Umbilical cord (tissue), 2 donors: ENCODE results near the gene PALLD. TPM values are rescaled to one million over a fixed set of nuclear protein-coding genes. Genes with fewer than 3 reads are reported as not detected.

ENCODE experiments used
- DNase-seq: peaks from one replicate; pipeline ENCODE4 v3.0.0-alpha.2; 2015; ENCODE audit warnings: low spot score
- total RNA-seq: library from RNA; depleted of rRNA; stranded (reverse); fragments of >200 nt; gene quantifications from one replicate; pipeline ENCODE4 v1.2.3, GENCODE V29; 2014; ENCODE audit warnings: low replicate concordance; ENCODE audit not compliant: insufficient read depth

PALLD gene
- total RNA-seq, 1 donor from 2014 or later: 441 TPM

DNA sequence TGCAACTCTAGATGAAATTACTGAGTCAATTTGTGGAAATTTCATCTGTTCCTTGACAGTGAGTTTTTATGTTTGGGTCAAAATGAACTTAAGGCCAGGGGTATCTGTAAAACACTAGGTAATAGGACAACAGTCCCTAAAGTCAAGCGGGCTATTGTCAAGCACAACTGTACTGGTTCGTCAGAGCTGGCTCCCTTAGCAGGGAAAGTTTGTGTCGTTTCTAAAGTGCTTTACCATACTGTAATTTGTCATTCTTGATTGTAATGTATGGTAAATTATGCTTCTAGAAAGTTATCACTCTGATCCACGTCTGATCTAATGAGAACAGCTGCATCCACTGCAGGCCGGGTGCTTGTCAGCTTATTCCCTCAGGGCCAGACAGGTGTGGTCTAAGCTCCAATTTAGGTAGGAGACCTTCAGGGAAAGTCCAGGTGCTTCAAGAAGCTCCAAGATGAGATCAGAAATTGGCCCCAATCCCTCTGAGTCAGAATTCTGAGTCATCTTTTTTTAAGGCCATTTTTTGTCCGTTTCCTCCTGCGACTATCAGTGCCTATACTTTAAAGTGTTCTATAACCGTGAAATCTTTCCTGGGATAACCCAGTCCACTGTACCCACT lies 92.2 kb downstream of the PALLD start:
- DNase-seq: peak; percentile 68

DNA sequence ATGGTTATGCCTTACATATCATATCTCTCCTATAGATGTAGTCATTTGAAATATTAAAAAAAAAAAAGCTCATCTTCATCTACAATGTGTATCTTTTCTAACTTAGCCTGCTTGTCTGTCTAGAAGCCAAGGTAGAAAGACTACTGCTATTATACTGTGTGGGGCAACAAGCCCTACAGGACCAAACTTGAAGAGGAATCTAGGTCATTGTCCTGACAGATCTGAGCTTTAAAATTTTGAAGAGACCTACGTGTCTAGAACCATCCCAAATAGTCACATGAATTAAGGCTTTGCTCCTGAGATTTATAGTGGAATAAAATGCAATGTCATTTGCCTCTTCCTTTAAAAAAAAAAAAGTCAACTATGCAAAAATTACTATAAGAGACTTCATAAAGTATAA lies 95.8 kb downstream of the PALLD start:
- DNase-seq: no peak

DNA sequence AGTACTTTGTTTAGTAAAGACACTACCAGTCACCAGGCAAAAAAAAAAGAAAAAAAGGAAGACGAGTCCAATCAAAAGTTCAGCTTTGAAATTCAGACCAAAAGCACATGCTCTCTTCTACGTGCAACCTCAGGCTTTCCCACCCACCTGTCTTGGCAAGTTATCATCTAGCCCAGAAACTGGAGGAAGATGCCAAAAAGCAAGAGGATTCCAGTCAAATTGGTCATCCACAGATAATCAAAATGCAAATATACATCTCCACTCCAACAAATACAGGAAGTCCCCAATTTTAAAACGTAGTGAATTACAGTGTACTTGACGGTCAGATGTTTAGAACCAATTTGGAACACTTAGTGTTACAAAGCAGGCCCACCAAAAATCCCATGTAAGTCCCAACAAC lies 96.5 kb downstream of the PALLD start:
- no peak for DNase-seq

DNA sequence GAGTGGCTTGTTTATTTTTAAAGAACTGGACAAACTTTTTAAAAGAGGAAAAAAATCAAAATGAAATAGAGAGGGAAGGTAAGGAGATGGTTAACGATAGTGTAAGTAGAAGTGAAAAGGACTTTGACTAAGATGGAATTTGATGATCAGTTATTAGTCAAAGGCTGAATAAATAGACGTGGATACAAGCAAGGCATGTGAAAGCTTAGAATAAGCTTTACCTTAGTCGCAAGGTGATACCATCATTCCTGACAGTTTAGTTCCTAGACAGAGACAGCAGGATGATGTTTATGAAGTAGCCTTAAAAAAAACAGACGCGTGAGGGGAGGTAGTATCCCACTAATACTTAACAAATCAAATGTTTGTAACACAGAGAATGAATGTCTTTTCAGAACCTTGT lies 97.3 kb downstream of the PALLD start:
- DNase-seq: no peak

DNA sequence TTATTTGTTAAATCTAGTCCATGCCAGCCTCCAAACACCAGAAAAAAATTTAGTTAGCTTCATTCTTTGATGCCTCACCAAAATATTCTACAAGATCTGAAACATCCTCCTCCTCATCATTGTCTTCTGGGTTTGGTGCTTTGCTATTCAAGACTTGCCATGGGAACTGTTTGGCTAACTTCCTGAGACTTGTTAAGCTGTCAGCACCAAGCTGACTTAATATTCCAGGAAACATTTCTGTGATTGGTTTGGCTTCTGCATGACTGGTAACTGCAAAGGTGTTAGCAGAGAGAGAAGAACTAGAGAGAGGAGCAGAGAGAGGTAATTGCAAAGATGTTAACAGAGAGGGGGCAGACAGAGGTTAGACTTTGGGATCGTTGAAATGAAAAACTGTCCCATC lies 101.3 kb downstream of the PALLD start:
- no peak for DNase-seq

DNA sequence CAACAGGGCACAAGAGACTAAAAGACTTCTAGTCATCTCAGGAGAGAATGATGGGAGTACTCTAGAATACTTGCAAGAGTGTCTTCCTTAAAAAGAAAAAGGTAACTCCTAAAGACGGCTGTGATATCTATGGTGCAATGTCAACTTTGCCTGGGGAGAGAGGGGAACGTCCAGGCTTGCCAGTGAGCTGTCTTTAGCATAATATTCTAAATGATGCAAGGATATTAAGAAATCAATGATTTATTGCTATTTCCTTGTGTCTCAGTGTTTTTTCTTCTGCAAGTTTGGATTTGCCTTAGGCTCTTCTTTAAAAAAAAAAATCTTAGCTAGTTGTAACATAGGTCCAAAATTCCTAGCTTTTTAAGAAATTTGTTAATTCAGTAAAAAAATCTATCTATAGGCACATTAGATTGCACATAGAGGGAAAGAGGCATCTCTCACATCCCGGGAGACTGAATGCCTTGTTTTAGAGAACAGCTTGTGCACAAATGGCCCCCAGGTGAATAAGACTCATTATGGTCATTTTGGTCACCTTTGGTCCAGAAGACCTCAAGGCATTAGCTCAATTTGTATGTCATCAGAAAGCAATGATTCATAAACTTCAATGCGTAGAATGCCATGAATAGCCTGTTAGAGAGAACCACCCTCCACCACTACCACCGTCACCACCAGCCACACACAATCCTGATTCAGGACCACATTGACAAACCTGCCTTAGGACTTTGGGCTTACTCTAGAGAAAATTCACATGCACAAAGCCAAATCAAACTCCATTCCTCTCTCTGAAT lies 104.1 kb downstream of the PALLD start:
- peak; percentile 46 for DNase-seq

DNA sequence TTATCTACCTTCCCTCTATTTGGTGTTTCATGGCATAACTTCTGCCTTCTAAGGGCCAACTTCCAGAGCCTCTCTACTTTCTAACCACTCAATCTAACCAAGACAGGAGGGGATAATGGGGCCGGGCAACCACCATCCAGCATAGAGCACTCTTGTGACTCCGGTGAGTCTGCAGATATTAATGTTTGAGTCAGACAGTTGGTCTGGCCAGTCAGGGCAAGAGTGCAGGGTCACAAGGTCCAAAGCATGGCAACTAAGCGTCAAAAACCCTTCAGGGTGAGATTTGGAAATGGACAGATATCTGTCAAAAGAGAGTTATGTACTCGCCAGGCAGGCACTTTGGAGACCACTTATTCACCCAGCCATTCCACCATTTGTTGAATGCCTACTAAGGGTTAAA lies 105.0 kb downstream of the PALLD start:
- DNase-seq: no peak

DNA sequence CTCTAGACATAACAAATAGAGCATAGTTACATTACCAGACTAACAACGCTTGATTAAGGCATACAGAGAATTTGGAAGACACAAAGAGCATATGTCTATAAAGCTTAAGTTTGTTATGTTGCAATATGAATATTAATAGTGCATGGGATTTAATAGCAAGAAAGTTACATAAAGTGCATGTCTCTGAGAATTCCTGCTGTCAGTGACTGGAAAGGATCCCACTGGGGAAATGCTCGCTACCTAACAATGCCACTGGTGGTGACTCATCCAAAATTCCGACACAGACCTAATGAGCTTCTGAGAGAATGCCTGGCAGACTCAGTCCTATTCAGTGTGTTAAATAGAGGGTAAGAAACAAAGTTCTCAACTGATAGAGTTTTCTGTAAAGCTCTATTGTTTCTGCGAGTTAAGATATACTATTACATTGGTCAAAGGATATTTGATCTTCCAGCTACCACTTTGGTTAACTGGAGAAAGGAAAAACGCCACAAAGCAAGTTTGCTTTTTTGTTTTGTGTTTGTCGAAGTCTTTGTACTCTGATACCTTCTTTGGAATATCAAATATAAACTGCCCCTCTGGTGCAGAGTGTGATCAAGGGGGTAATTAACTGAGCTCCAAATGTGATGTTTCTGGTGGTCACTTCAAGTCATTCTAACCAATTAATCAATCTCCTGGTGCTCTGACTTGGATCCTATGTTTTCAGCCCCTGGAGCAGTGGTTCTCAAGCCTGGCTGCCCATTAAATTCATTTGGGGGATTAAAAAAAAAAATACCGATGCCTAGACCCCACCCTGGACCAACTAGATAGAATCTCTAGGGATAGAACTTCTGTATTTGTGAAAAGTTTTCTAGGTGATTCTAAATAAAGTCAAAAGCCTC lies 107.9 kb downstream of the PALLD start:
- DNase-seq: peak; percentile 91

DNA sequence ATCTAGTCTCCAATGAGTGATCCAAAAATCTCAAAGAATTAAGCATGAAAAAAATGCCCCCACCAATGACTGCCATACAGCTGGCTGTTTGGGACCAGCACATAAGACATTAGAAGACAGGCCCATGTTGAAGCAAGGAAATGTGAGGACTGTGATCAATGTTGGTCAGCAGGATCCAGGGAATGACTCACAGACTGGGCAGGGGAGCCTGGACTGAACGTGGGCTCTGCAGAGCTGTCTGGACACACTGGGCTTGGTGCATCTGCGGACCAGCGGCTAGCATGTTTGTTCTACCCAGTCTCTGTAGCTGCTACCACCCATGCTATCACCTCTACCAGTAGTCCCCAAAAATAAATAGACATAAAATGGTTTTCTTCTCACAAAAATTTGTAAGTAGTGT lies 108.6 kb downstream of the PALLD start:
- no peak for DNase-seq

DNA sequence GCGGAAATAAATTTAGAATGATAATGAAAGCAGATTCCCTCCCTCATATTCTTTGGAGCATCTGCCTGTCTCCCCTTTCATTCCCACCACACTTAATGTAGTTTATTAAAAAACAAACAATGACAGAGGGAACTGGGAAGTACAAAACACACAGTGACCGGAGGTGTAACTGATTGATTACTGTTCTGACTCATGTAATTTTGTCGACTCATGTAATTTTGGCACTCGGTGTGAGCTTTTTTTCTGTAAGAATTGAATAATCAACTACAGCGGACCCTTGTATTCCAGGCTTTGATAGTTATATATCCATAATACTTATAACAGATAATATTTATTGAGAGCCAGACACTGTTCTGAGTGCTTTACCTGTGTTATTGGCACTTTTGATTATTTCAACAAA lies 110.4 kb downstream of the PALLD start:
- no peak for DNase-seq

DNA sequence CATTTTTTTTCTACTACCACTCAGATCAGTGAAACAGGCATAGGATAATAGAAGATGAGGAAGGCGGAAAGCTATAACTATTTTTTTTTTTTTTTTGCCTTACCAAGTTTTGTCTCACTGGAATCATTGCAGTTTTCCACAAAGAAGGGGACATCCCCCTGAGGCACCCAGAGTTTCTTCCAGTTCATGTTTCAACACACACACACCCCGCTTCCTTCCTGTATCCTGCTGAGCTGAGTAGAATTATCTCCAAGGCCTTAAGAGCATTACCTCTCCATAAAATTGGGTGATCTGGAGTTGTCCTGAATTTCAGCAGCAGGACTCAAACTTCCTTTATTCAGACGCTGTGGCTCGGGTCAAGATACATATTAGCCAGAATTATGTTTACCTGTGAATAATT lies 111.9 kb downstream of the PALLD start:
- peak; percentile 40 for DNase-seq

DNA sequence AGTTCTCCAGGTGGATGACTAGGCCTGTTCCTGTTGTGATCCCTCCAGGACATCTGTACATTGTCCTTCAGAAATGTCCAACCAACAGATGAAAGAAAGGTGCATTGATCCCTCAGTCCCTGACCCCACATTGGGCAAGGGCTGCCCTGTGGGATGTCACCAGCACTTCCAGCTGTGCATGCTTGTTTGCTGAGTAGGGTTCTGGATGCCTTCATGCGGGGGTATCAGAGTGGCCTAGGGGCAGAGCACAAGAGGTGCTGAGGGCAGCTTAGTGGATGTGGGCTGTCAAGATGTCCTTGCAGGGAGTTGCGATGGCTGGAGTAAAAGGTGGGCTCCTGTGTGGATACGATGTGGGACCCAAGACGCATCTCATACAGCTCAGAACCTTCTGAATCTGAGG lies 112.5 kb downstream of the PALLD start:
- DNase-seq: no peak

DNA sequence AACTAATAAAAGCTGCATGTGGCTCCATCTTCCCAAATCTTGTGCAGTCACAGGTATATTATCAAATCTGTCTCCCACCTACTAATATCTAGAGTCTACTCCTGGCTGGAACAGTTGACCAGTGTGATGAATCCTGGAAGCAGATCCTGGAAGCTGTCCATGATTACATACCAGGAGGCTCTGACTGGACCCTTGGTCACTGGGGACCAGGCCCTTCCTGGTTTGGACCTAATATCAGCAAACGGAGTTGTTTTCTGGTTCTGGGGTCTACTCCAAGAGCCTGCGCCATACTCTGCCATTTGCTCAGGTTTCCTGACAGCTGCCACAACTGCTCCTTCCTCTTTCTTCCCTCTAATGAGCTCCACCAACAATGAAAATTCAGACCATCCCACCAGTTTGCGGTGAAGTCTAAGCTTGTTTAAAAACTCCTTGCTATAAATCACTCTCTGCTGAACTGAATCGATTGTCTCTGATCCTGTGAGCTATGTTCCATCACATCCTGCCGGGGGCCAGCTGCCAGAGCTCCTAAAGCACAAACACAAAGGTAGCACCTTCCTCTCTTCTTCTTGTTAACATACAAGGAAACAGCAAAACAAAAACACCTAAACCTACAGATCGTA lies 114.2 kb downstream of the PALLD start:
- no peak for DNase-seq

DNA sequence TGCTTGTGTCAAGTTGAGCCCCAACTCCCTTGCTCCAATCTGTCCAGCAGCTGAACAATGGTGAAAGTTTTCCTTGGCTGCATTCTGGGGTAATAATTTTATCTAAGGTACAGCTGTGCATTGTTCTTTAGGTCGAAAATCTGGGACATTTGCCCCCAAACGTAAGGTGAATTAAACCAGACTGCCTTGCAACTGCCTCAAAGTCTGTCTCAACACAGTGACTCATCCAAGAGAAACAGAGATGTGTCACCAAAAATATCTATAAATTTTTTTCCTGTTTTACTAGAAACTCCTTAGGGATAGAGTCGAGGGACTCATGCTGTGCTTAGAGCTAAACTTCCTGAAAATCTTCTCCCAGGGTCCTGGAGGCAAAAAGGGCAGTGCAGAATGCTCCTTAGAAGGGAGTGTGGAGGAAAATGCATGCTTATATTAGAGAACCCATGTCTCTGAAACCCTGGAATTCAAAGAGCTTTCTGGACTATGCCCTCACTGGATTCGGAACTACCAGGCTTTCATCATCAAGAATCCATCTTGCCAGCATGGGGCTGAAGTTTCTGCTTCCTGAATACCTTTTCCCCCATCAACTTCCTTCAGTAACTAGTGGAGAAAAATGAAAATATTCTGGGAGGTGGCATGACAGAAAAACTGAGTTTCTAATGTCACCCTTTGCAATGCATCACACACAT lies 115.7 kb downstream of the PALLD start:
- DNase-seq: no peak

DNA sequence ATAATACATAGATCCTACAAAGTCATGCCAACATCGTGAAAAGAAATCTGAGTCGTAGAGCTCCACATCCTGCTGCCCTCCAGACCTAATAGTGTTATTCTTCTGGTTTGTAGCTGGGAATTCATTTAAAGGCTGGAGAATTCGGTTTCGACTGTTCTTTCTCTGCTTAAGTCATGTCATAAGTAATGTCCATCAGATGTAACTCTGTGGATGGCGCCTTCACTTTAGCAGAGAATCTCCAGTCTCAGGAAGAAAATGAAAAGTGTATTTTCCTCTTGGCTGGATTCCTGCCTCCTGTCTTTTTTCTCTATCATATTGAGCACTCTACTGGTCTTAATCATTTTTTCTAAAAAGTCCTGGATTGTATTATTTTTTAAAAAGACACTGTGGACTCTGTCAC lies 117.0 kb downstream of the PALLD start:
- no peak for DNase-seq

DNA sequence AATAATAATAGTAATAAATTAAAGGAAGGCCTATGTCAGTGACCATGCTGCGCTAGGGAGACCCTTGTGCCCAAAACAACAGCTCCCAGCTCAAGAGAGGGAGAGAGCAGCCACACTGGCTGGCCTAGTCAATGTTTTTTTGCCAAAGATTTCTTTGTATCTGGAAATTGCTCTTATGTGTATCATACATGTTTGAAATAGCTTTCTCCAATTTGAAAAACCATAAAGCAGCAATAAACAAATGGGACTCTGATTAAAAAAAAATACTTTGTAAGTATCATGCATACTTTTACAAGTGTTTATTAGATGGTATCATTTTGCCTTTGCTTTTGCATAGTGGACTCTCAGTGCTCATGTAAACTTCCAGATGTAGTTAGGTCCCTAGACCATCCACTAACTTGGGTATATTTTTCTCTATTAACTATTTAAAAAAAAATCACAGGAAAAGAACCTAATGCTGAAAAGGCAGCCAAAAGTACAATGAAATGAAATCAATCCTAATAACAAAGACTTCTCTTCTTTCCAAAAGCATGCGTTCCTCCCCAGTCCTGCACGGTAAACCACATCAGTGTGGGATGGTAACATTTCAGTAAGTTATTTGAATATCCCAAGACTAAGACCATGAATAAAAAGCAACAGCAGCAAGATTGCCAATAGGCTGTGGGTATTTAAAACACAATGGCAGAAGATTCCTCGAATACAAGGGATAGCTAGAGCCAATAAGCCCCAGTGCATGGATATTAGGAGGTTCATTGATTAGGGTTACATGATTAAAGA lies 117.6 kb downstream of the PALLD start:
- no peak for DNase-seq

DNA sequence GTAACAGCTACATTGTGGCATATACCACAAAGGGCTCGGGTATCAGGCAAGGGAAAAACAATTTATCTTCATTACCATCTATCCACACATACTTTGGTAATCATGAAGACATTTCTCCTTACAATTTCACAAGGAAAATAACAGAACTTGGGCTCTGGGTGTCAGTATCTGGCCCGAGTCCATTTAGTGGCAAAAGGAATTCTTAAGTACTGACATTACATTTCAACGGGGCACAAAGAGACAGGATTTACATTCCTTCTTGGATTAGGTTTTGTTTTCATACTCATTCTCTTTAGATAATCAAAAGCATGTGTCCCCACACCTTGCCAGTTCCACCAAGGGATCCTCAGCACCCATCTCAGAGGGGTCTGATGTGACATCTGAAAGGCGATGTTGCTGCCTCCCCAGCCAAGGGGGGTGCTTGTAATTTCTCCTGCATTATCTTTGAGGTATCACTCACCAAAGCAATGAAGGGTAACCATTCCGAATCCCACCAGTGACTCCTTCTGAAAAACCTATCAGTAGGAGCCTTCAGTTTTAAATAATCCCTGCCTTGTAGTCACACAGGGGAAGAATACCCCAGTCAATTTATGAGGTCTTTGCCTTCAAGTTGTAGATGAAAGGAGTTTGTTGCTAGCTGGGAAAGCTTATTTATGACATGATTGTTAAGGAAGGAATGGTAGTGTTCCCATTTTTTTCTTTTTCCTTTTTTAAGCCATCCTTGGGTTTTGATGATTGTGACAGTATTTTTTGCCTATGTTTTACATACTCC lies 118.6 kb downstream of the PALLD start:
- DNase-seq: no peak

DNA sequence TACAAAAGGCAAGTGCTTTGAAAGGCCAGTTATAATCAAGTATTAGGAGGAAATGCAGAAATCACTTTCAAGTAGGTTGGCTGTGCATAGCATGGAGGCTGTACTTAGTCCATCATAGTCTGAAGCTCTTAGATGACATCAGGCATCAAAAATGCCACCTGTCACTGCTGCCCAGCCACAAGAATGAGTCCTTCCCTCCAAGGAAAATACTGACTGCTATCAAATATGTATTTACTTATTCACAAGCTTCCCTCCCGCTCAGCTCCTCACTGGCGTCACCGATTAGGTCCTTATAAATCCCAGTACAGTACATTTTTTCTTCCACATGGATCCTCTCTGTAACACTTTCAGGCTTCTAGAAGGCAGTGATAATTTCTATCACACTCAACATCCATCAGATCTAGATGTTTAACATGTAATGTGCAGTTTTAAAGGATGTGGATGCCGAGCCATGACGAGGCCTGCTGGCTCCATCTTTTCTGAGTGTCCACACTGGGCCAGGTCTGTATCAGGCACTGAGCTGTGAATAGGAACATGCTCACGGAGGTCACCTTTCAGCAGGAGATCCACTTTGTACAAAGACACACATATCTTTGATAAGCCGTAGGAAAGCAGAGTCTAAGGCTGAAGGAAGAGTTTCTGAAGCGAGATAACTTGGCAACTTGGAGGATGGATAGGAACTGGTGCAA lies 121.9 kb downstream of the PALLD start:
- no peak for DNase-seq

DNA sequence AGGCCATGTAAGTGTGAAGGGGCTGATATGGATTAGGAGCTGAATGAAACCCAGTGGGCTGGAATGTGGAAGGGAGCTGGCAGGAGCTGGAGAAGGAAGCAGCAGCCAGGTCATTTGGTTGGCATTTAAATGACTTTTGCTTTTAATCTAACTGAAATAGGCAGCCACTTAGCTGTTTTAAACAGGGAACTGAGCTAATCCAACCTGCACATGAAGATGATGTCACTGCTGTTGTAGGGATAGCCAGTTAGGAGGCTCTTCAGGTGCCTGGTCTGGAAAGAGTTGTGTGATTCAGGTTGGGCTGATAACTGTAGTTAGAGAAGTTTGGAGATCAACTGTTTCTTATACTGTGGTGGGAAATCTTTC lies 122.4 kb downstream of the PALLD start:
- no peak for DNase-seq
